MCF 10A (cell line): ENCODE data around the gene SS18L1. TPM values are rescaled to one million over a fixed set of nuclear protein-coding genes. Genes with fewer than 3 reads are reported as not detected.

ENCODE experiments used
- BruUV-seq: library from RNA; stranded (reverse); fragments of 400-500 nt; replicated peaks from 2 replicates; lab custom pipeline; 2021; lab: Mats Ljungman, UMichigan
- CTCF ChIA-PET: fragments of 300-600 bp; sonication (Branson Sonifier 250); formaldehyde crosslinking; extraction: SDS; loops from one replicate; lab custom pipeline; 2021; ENCODE audit warnings: antibody characterized with exemption, inconsistent platforms; lab: Yijun Ruan, JAX
- POLR2A ChIA-PET: fragments of 300-600, 350-650 bp; sonication (Branson Sonifier 250); formaldehyde crosslinking; extraction: SDS; loops from one replicate; lab custom pipeline; 2020; ENCODE audit warnings: antibody characterized with exemption, inconsistent platforms; lab: Yijun Ruan, JAX
- DNase-seq: peaks from one replicate; pipeline ENCODE4 v3.0.0-alpha.2; 2018; ENCODE audit not compliant: unreplicated experiment
- H3K27ac Mint-ChIP-seq: one replicate; pipeline ENCODE4 v1.8.0; 2022; ENCODE audit warnings: mild to moderate bottlenecking, low read depth, mixed read lengths; ENCODE audit not compliant: unreplicated experiment
- H3K27me3 Mint-ChIP-seq: one replicate; pipeline ENCODE4 v1.8.0; 2022; ENCODE audit warnings: mixed read lengths; ENCODE audit not compliant: insufficient read depth, unreplicated experiment
- H3K36me3 Mint-ChIP-seq: one replicate; pipeline ENCODE4 v1.8.0; 2022; ENCODE audit warnings: mild to moderate bottlenecking, moderate library complexity, mixed read lengths; ENCODE audit not compliant: insufficient read depth, unreplicated experiment
- H3K4me1 Mint-ChIP-seq: one replicate; pipeline ENCODE4 v1.8.0; 2022; ENCODE audit warnings: mixed read lengths; ENCODE audit not compliant: insufficient read depth, unreplicated experiment
- H3K4me3 Mint-ChIP-seq: one replicate; pipeline ENCODE4 v1.8.0; 2022; ENCODE audit warnings: mild to moderate bottlenecking, moderate library complexity, mixed read lengths; ENCODE audit not compliant: unreplicated experiment
- H3K9me3 Mint-ChIP-seq: one replicate; pipeline ENCODE4 v1.8.0; 2022; ENCODE audit warnings: mixed read lengths; ENCODE audit not compliant: unreplicated experiment
- intact Hi-C: fragments of 100-400 bp; cut with micrococcal nuclease; formaldehyde crosslinking; loops from 2 replicates; pipeline ENCODE4 v1.14.1; 2022
- total RNA-seq: library from RNA; stranded (reverse); gene quantifications from 2 replicates; pipeline ENCODE4 v1.2.3, GENCODE V29; 2022
- TF ChIP-seq, protein P1 (sequence below): fragments of 200-600 bp; IDR thresholded peaks from one replicate; pipeline ENCODE4 v1.8.0; 2022; ENCODE audit warnings: antibody characterized with exemption, mild to moderate bottlenecking; ENCODE audit not compliant: unreplicated experiment

SS18L1 gene
- total RNA-seq, 1 experiment from 2014 or later = 16.1 TPM

DNA sequence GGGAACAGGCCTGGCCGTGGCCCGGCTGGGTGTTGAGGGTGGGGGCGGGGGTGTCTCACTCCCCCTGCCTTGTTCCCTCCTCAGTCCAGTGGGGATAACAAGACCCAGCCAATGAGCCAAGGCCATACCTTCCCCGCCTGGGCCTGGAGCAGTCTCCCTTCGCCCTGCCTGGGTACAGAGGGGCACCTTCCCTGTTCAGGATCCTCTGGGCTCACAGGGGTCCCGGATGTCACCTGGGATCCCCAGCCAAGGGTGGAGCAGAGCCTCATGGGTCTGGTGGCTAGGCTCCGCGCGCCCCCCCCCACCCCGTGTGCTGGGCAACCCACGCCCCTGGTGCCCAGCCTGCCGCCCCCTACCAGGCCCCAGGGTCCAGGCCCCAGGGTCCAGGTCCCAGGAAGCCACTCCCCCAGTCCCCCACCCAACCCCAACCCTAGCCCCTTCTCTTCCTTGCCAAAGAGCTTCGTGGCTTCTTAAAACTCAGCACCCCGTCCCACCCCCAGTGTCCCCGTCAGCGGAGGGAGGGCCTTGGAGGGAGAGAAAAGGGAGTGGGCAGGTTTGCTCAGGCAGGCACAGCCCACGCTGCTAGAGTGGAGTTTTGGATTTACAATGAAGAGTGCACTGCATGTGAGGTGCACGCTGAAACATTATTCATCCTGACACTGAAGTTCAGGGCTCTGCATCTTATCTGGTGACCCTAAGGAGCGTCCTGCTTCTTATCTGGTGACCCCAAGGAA is 64.7 kb downstream of the SS18L1 start:
- DNase-seq = no peak
- intact Hi-C loops = no loop called here
- Mint-ChIP-seq H3K27ac (no peak overlapping the region), H3K4me3 (no peak overlapping the region), H3K4me1 (no peaks in the 10 kb centered on the region), H3K27me3 (no peaks in the 10 kb centered on the region), H3K36me3 (peaks cover 7% of the 10 kb centered on the region), H3K9me3 (no peaks in the 10 kb centered on the region)
- no TSS peak for BruUV-seq
- ChIA-PET CTCF (interaction anchor here (1.0 kb wide), 1 partner anchor 15 kb away, joined by 3 read pairs; no protein-coding TSS in a partner anchor), POLR2A (no interaction called here)
- TF ChIP-seq, protein P1, sequence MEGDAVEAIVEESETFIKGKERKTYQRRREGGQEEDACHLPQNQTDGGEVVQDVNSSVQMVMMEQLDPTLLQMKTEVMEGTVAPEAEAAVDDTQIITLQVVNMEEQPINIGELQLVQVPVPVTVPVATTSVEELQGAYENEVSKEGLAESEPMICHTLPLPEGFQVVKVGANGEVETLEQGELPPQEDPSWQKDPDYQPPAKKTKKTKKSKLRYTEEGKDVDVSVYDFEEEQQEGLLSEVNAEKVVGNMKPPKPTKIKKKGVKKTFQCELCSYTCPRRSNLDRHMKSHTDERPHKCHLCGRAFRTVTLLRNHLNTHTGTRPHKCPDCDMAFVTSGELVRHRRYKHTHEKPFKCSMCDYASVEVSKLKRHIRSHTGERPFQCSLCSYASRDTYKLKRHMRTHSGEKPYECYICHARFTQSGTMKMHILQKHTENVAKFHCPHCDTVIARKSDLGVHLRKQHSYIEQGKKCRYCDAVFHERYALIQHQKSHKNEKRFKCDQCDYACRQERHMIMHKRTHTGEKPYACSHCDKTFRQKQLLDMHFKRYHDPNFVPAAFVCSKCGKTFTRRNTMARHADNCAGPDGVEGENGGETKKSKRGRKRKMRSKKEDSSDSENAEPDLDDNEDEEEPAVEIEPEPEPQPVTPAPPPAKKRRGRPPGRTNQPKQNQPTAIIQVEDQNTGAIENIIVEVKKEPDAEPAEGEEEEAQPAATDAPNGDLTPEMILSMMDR = no peak

DNA sequence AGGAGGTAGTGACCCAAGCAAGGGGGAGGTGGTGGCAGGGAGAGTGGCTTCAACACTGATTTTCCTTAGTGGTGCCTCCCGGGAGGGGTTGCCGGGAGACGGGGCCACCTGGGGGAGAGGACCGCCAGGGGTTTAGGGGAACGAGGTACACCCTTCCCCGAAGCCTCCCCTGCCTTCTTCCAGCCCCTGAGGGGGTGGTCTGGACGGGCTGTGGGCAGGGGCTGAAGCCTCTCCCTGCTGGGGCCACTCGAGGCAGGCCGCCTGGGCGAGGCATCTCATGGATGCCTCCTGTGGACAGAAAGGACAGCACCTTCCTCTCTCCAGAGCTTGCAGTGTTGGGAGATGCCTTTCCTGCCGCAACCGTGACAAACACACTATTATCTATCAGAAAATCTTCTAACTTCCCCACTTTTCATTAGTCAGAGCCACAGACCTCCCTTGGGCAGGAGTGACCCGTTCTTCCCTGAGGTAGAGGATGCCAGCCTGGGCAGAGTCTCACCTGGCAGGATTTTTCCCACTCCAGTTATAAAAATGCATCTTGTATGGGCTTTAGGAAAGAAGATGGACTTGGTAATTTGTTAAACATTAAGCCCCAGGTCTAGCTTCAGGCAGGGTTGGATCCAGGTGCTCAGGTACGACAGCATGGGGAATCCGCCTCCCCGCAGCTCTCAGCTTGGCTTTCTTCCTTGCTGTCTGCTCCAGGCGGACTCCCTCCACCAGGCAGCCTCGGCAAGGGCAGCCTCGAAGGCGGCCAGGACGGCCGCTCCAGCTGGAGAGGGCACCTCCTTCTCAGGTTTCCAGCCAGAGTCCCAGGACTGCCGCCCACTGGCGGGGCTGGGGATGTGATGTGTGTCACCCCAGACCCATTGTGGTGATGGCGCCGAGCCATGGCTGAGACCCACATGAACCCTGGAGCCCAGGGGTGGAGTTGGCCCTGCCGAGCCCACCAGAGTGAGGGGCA is 65.5 kb downstream of the SS18L1 start:
- intact Hi-C loops = no loop called here
- no peak overlapping the region for H3K27ac Mint-ChIP-seq
- TF ChIP-seq, protein P1 = peak; percentile 9
- no peaks in the 10 kb centered on the region for H3K9me3 Mint-ChIP-seq
- no peaks in the 10 kb centered on the region for H3K4me1 Mint-ChIP-seq
- DNase-seq = peak; percentile 42
- H3K36me3 Mint-ChIP-seq = no peaks in the 10 kb centered on the region
- peaks cover 5% of the 10 kb centered on the region for H3K27me3 Mint-ChIP-seq
- ChIA-PET CTCF (interaction anchor here (0.6 to 1.0 kb wide), 4 partner anchors 13 to 446 kb away, joined by 3 to 6 read pairs (median 4); no protein-coding TSS in a partner anchor), POLR2A (no interaction called here)
- BruUV-seq = no TSS peak
- H3K4me3 Mint-ChIP-seq = no peak overlapping the region

- H3K36me3 Mint-ChIP-seq = no peaks in the 10 kb centered on the region
- no peaks in the 10 kb centered on the region for H3K9me3 Mint-ChIP-seq
- TF ChIP-seq, protein P1 = no peak
- H3K27me3 Mint-ChIP-seq = peaks cover 14% of the 10 kb centered on the region
- no peak for DNase-seq
- H3K27ac Mint-ChIP-seq = no peak overlapping the region
- H3K4me3 Mint-ChIP-seq = no peak overlapping the region
- intact Hi-C loops = no loop called here
- no TSS peak for BruUV-seq
- ChIA-PET CTCF (interaction anchor here (0.6 to 1.1 kb wide), 5 partner anchors 13 to 445 kb away, joined by 3 to 6 read pairs (median 4); no protein-coding TSS in a partner anchor), POLR2A (no interaction called here)
- H3K4me1 Mint-ChIP-seq = no peaks in the 10 kb centered on the region
Observed at GRCh38 chr20:62209850-62210495, 66.4 kb downstream of the SS18L1 start.
